PC-9 (cell line): ENCODE results near the gene TTC31. TPM values are rescaled to one million over a fixed set of nuclear protein-coding genes. Genes with fewer than 3 reads are reported as not detected.

ENCODE experiments used
- BruUV-seq: library from RNA; stranded (reverse); fragments of 400-500 nt; replicated peaks from 2 replicates; lab custom pipeline; 2021; lab: Mats Ljungman, UMichigan
- CTCF ChIA-PET: fragments of 300-600 bp; sonication (Branson Sonifier 250); formaldehyde crosslinking; loops from one replicate; lab custom pipeline; 2022; ENCODE audit warnings: antibody characterized with exemption; lab: Charles Lee
- POLR2A ChIA-PET: fragments of 300-600 bp; sonication (Branson Sonifier 250); formaldehyde crosslinking; loops from one replicate; lab custom pipeline; 2022; ENCODE audit warnings: antibody characterized with exemption; ENCODE audit not compliant: unreplicated experiment; lab: Charles Lee
- DNase-seq, 2 experiments: peaks; one replicate each; pipeline versions ENCODE4 v3.0.0 to v3.0.0-alpha.2; 2015 to 2022; ENCODE audit warnings: mixed read lengths in 1 of 2
- H2AFZ ChIP-seq: fragments of 200-600 bp; sonication (generic); 2 replicates; pipeline ENCODE4 v1.8.1; 2017; ENCODE audit warnings: antibody characterized with exemption
- H3F3A ChIP-seq: fragments of 200-600 bp; sonication (generic); 2 replicates; pipeline ENCODE4 v1.8.1; 2017; ENCODE audit warnings: antibody characterized with exemption, mild to moderate bottlenecking, low read depth; ENCODE audit not compliant: insufficient read depth
- H3K27ac ChIP-seq: fragments of 200-600 bp; sonication (generic); 2 replicates; pipeline ENCODE4 v1.6.1; 2016; ENCODE audit warnings: mixed run types
- H3K27me3 ChIP-seq: fragments of 200-600 bp; sonication (generic); 2 replicates; pipeline ENCODE4 v1.6.1; 2016; ENCODE audit warnings: low read depth, mixed run types; ENCODE audit not compliant: insufficient read depth
- H3K36me3 ChIP-seq: fragments of 200-600 bp; sonication (generic); 2 replicates; pipeline ENCODE4 v1.6.1; 2016; ENCODE audit warnings: low read depth, mixed run types
- H3K4me1 ChIP-seq: fragments of 200-600 bp; sonication (generic); replicated peaks from 2 replicates; pipeline ENCODE4 v1.6.1; 2016; ENCODE audit warnings: mixed run types; ENCODE audit not compliant: insufficient read depth
- H3K4me2 ChIP-seq: fragments of 200-600 bp; sonication (generic); 2 replicates; pipeline ENCODE4 v1.6.1; 2017; ENCODE audit warnings: mixed run types
- H3K4me3 ChIP-seq: fragments of 200-600 bp; sonication (generic); 2 replicates; pipeline ENCODE4 v1.6.1; 2016; ENCODE audit warnings: mixed run types
- H3K79me2 ChIP-seq: fragments of 200-600 bp; sonication (generic); 2 replicates; pipeline ENCODE4 v1.6.1; 2017; ENCODE audit warnings: low read depth, mixed run types
- H3K9me2 ChIP-seq: fragments of 200-600 bp; sonication (generic); 2 replicates; pipeline ENCODE4 v1.8.1; 2017; ENCODE audit warnings: mild to moderate bottlenecking; ENCODE audit not compliant: insufficient read depth
- H3K9me3 ChIP-seq: fragments of 200-600 bp; sonication (generic); 2 replicates; pipeline ENCODE4 v1.8.1; 2016; ENCODE audit warnings: low read depth; ENCODE audit not compliant: insufficient read depth
- H4K20me1 ChIP-seq: fragments of 200-600 bp; sonication (generic); 2 replicates; pipeline ENCODE4 v1.8.1; 2017; ENCODE audit not compliant: insufficient read depth
- EZH2 ChIP-seq: fragments of 200-600 bp; sonication (generic); IDR thresholded peaks from 2 replicates; pipeline ENCODE4 v1.8.0; 2017; ENCODE audit warnings: antibody characterized with exemption, low read depth
- intact Hi-C: fragments of 100-400 bp; cut with micrococcal nuclease; formaldehyde crosslinking; loops from one replicate; pipeline ENCODE4 v1.10.0; 2022; ENCODE audit not compliant: unreplicated experiment
- total RNA-seq: library from RNA; stranded (reverse); gene quantifications from 2 replicates; pipeline ENCODE4 v1.2.3, GENCODE V29; 2021
- TF ChIP-seq, protein P1 (sequence below): fragments of 200-600 bp; sonication (generic); conservative IDR thresholded peaks from 2 replicates; pipeline ENCODE4 v1.6.1; 2017; ENCODE audit warnings: mixed run types, antibody characterized with exemption, mild to moderate bottlenecking, moderate library complexity

Gene TTC31
- total RNA-seq, 1 experiment from 2014 or later = 20.1 TPM

GRCh38 chr2:74491648-74492544 lies 9.0 kb downstream of the TTC31 start:
- H3K4me3 ChIP-seq = no peak overlapping the region
- DNase-seq = peak in 1 of 2 experiments; percentile 33
- no peaks in the 10 kb centered on the region for H3K9me3 ChIP-seq
- no peaks in the 10 kb centered on the region for H3K27me3 ChIP-seq
- H3K36me3 ChIP-seq = no peaks in the 10 kb centered on the region
- POLR2A ChIA-PET = no interaction called here
- no peaks in the 10 kb centered on the region for H3K79me2 ChIP-seq
- H3K4me2 ChIP-seq = no peak overlapping the region
- no peak overlapping the region for H2AFZ ChIP-seq
- CTCF ChIA-PET = interaction anchor here (0.5 kb wide), 1 partner anchor 21 kb away, joined by 9 read pairs; no protein-coding TSS in a partner anchor
- no peaks in the 10 kb centered on the region for H4K20me1 ChIP-seq
- intact Hi-C loops = no loop called here
- H3K4me1 ChIP-seq = peaks cover 13% of the 10 kb centered on the region; the same call in 1 of the 2 replicates
- no peaks in the 10 kb centered on the region for H3K9me2 ChIP-seq
- TF ChIP-seq, protein P1, sequence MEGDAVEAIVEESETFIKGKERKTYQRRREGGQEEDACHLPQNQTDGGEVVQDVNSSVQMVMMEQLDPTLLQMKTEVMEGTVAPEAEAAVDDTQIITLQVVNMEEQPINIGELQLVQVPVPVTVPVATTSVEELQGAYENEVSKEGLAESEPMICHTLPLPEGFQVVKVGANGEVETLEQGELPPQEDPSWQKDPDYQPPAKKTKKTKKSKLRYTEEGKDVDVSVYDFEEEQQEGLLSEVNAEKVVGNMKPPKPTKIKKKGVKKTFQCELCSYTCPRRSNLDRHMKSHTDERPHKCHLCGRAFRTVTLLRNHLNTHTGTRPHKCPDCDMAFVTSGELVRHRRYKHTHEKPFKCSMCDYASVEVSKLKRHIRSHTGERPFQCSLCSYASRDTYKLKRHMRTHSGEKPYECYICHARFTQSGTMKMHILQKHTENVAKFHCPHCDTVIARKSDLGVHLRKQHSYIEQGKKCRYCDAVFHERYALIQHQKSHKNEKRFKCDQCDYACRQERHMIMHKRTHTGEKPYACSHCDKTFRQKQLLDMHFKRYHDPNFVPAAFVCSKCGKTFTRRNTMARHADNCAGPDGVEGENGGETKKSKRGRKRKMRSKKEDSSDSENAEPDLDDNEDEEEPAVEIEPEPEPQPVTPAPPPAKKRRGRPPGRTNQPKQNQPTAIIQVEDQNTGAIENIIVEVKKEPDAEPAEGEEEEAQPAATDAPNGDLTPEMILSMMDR = no peak
- TF ChIP-seq EZH2 = no peak
- H3K27ac ChIP-seq = no peak overlapping the region
- H3F3A ChIP-seq = peaks cover 14% of the 10 kb centered on the region
- BruUV-seq = no TSS peak

DNA sequence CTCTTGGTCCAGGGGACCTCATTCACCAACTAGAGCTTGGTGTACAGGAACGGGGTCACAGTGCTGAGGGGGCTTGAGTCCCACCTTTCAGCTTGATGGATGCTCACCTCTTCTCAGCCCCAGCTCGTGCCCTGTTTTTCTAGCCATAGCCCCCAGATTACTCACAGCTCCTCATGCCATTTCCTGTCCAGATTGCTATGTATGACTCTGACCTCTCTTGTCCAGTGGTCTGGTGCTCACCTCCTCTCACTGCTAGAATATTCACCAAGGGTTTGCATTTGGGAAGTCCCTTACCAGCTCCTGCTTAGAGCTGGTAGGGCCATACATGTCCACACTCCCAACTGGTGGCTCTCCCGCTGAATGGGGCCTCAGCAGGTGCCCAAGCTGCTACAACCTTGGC lies 10.7 kb downstream of the TTC31 start:
- H4K20me1 ChIP-seq = no peaks in the 10 kb centered on the region
- 0 out of 2 replicates have a peak, but pooled peaks cover 6% of the 10 kb centered on the region for H3K79me2 ChIP-seq
- H3K9me3 ChIP-seq = no peaks in the 10 kb centered on the region
- TF ChIP-seq, protein P1 = no peak
- TF ChIP-seq EZH2 = no peak
- intact Hi-C loops = no loop called here
- peak in 1 of 2 experiments; percentile 22 for DNase-seq
- ChIA-PET POLR2A (no interaction called here), CTCF (no interaction called here)
- H3K9me2 ChIP-seq = no peaks in the 10 kb centered on the region
- H3F3A ChIP-seq = peaks cover 3% of the 10 kb centered on the region; the same call in 1 of the 2 replicates
- no peaks in the 10 kb centered on the region for H3K36me3 ChIP-seq
- H2AFZ ChIP-seq = no peak overlapping the region
- no peak overlapping the region for H3K27ac ChIP-seq
- BruUV-seq = no TSS peak
- H3K4me3 ChIP-seq = no peak overlapping the region
- H3K27me3 ChIP-seq = no peaks in the 10 kb centered on the region
- peaks cover 12% of the 10 kb centered on the region for H3K4me1 ChIP-seq
- H3K4me2 ChIP-seq = no peak overlapping the region

DNA sequence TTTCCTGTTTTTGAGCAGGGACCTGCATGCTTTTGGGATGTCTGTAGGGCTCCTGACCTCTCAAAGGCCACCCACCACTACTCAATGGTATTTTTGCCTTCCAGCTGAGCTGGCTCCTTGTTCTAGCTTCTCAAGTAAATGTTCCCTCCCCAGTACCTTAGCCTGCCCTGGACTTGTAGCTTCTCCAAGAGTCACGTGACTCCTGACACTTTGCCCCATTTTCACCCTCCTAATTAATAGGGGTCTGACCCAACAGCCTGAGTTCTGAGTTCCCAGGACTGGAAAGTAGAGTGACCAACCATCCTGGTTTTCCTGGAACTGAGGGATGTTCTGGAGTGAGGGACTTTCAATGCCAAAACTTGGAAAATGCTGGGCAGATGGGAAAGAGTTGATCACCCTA lies 12.6 kb downstream of the TTC31 start:
- H3K36me3 ChIP-seq = no peaks in the 10 kb centered on the region
- no TSS peak for BruUV-seq
- no peak overlapping the region for H3K4me3 ChIP-seq
- no peak for DNase-seq
- no peaks in the 10 kb centered on the region for H3K27me3 ChIP-seq
- POLR2A ChIA-PET = no interaction called here
- intact Hi-C loops = no loop called here
- peaks cover 16% of the 10 kb centered on the region for H3K4me1 ChIP-seq
- H4K20me1 ChIP-seq = no peaks in the 10 kb centered on the region
- H3K79me2 ChIP-seq = peaks cover 10% of the 10 kb centered on the region; the same call in 1 of the 2 replicates
- H3K9me2 ChIP-seq = no peaks in the 10 kb centered on the region
- TF ChIP-seq, protein P1 = no peak
- TF ChIP-seq EZH2 = no peak
- no peak overlapping the region for H3K4me2 ChIP-seq
- H3F3A ChIP-seq = peaks cover 4% of the 10 kb centered on the region; the same call in 1 of the 2 replicates
- H2AFZ ChIP-seq = no peak overlapping the region
- H3K27ac ChIP-seq = no peak overlapping the region
- CTCF ChIA-PET = no interaction called here
- H3K9me3 ChIP-seq = no peaks in the 10 kb centered on the region
